Spleen (tissue), 7 donors: Measurements from ENCODE around the gene NSUN6.

Experiments
- CTCF ChIP-seq, 11 experiments: fragments of 200-600 bp in 7 of 11; fragments of 450-650 bp in 4 of 11; sonication (generic) in 4 of 11; IDR thresholded peaks in 8 of 11; conservative IDR thresholded peaks in 3 of 11; 1 replicate in 7 of 11; 2 replicates in 4 of 11; pipeline versions ENCODE4 v1.4.0 to v1.8.0; 2016 to 2021; ENCODE audit warnings: antibody characterized with exemption in 11 of 11, inconsistent platforms in 4 of 11, mild to moderate bottlenecking in 1 of 11
- POLR2AphosphoS5 ChIP-seq, 3 donors: sonication (generic); formaldehyde crosslinking; IDR thresholded peaks; one replicate each; pipeline ENCODE4 v1.5.1; 2017; ENCODE audit warnings: antibody characterized with exemption in 3 of 3
- donor health status: DM: no; HTN: no; CAD: no; lungs with moderate emphysema.
- donor health status: DM: no; HTN: no; CAD: no.
- donor health status: DM: no; HTN: no; CAD: no.

- TF ChIP-seq CTCF (IDR thresholded peaks at IDR 0.05 in 8 of 11, conservative IDR thresholded peaks at IDR 0.05 in 3 of 11) (no peak), POLR2AphosphoS5 (IDR thresholded peaks at IDR 0.05) (no peak)
Observed at GRCh38 chr10:18501629-18502028, 149.8 kb downstream of the NSUN6 start.
